ENCODE results near the gene LMAN2.
A peak's percentile ranks its signal among the peaks of the same experiment; 100 is the strongest.

Gene LMAN2

GRCh38 chr5:177327539-177328522, 23.6 kb downstream of the LMAN2 start:
- DNase-seq (ENCODE audit: low spot score) = no peak

GRCh38 chr5:177325868-177326381, 25.5 kb downstream of the LMAN2 start:
- DNase-seq (ENCODE audit: low spot score) = no peak

- DNase-seq (ENCODE audit: low spot score) = peak; percentile 70
These were observed 30.6 kb downstream of the LMAN2 start for GRCh38 chr5:177320879-177321278.

GRCh38 chr5:177319913-177320588, 31.4 kb downstream of the LMAN2 start:
- DNase-seq (ENCODE audit: low spot score) = no peak

- peak; percentile 76 for DNase-seq (ENCODE audit: low spot score)
These were observed 33.5 kb downstream of the LMAN2 start for GRCh38 chr5:177317959-177318377.

- DNase-seq (ENCODE audit: low spot score) = no peak
These were observed 35.5 kb downstream of the LMAN2 start for GRCh38 chr5:177316005-177316404.

- DNase-seq (ENCODE audit: low spot score) = no peak
These were observed 36.1 kb downstream of the LMAN2 start for GRCh38 chr5:177315411-177315810.

GRCh38 chr5:177314376-177315342, 36.8 kb downstream of the LMAN2 start:
- DNase-seq (ENCODE audit: low spot score) = no peak

- DNase-seq (ENCODE audit: low spot score) = no peak
These were observed 37.8 kb downstream of the LMAN2 start for GRCh38 chr5:177313561-177314259.

GRCh38 chr5:177312649-177313181, 38.8 kb downstream of the LMAN2 start:
- DNase-seq (ENCODE audit: low spot score) = no peak

GRCh38 chr5:177311723-177312648, 39.5 kb downstream of the LMAN2 start, which contains the start of gene MXD3:
TSS of gene MXD3 (minus strand) at chr5:177311898. CDS start at chr5:177311830, 68 bp downstream.
- peak; percentile 93 for DNase-seq (ENCODE audit: low spot score)

GRCh38 chr5:177311392-177311722, 40.1 kb downstream of the LMAN2 start:
- DNase-seq (ENCODE audit: low spot score) = no peak

GRCh38 chr5:177310757-177311391, 40.6 kb downstream of the LMAN2 start:
- DNase-seq (ENCODE audit: low spot score) = no peak

GRCh38 chr5:177310332-177310731, 41.1 kb downstream of the LMAN2 start:
- no peak for DNase-seq (ENCODE audit: low spot score)

GRCh38 chr5:177309351-177310191, 41.9 kb downstream of the LMAN2 start:
- no peak for DNase-seq (ENCODE audit: low spot score)

GRCh38 chr5:177308740-177309139, 42.7 kb downstream of the LMAN2 start:
- DNase-seq (ENCODE audit: low spot score) = no peak

- DNase-seq (ENCODE audit: low spot score) = no peak
These were observed 43.7 kb downstream of the LMAN2 start for GRCh38 chr5:177307544-177308363.

All from pons (tissue), 1 donor.